H9 (cell line): ENCODE results near the gene TRIM7. TPM values are rescaled to one million over a fixed set of nuclear protein-coding genes. Genes with fewer than 3 reads are reported as not detected.

Source experiments
- DNase-seq: peaks from one replicate; pipeline ENCODE4 v3.0.0-alpha.2; 2017
- H2AFZ ChIP-seq: one replicate; pipeline ENCODE4 v1.6.1; 2013; ENCODE audit warnings: mild to moderate bottlenecking, low read length, control low read depth, moderate library complexity
- H2AK5ac ChIP-seq: 2 replicates; pipeline ENCODE4 v1.6.1; 2013; ENCODE audit warnings: low read length, control low read depth, mixed read lengths; ENCODE audit not compliant: insufficient read length
- H2BK120ac ChIP-seq: one replicate; pipeline ENCODE4 v1.6.1; 2013; ENCODE audit warnings: low read depth, mild to moderate bottlenecking, low read length, control low read depth, inconsistent platforms; ENCODE audit not compliant: poor library complexity, severe bottlenecking
- H2BK12ac ChIP-seq: 2 replicates; pipeline ENCODE4 v1.6.1; 2013; ENCODE audit warnings: low read length, control low read depth, mixed read lengths, low read depth; ENCODE audit not compliant: insufficient read length
- H2BK15ac ChIP-seq: 2 replicates; pipeline ENCODE4 v1.6.1; 2013; ENCODE audit warnings: low read depth, low read length, control low read depth
- H2BK20ac ChIP-seq: one replicate; pipeline ENCODE4 v1.6.1; 2013; ENCODE audit warnings: low read depth, mild to moderate bottlenecking, low read length, control low read depth, inconsistent platforms; ENCODE audit not compliant: poor library complexity, severe bottlenecking
- H2BK5ac ChIP-seq: 2 replicates; pipeline ENCODE4 v1.6.1; 2013; ENCODE audit warnings: low read length, control low read depth, mixed read lengths; ENCODE audit not compliant: insufficient read length
- H3K14ac ChIP-seq: 2 replicates; pipeline ENCODE4 v1.6.1; 2013; ENCODE audit warnings: low read length, control low read depth; ENCODE audit not compliant: insufficient read depth
- H3K18ac ChIP-seq: 2 replicates; pipeline ENCODE4 v1.6.1; 2013; ENCODE audit warnings: low read depth, mild to moderate bottlenecking, mixed read lengths, low read length, control low read depth; ENCODE audit not compliant: insufficient read length
- H3K23ac ChIP-seq: 2 replicates; pipeline ENCODE4 v1.6.1; 2013; ENCODE audit warnings: low read length, control low read depth, mixed read lengths, low read depth; ENCODE audit not compliant: insufficient read length
- H3K23me2 ChIP-seq: 2 replicates; pipeline ENCODE4 v1.6.1; 2013; ENCODE audit warnings: low read depth, mild to moderate bottlenecking, mixed read lengths, low read length, control low read depth; ENCODE audit not compliant: insufficient read length, poor library complexity, severe bottlenecking
- H3K27ac ChIP-seq: 2 replicates; pipeline ENCODE4 v1.5.1; 2013; ENCODE audit warnings: low read length, control low read depth, mixed read lengths, low read depth; ENCODE audit not compliant: insufficient read length
- H3K27me3 ChIP-seq: 2 replicates; pipeline ENCODE4 v1.6.1; 2013; ENCODE audit warnings: low read length, control low read depth, inconsistent platforms; ENCODE audit not compliant: insufficient read depth
- H3K4ac ChIP-seq: 2 replicates; pipeline ENCODE4 v1.6.1; 2013; ENCODE audit warnings: low read depth, mild to moderate bottlenecking, control low read depth, inconsistent platforms, low read length, moderate library complexity
- H3K4me1 ChIP-seq: 2 replicates; pipeline ENCODE4 v1.6.1; 2013; ENCODE audit warnings: low read length, control low read depth, inconsistent platforms; ENCODE audit not compliant: insufficient read depth
- H3K4me2 ChIP-seq: 2 replicates; pipeline ENCODE4 v1.6.1; 2013; ENCODE audit warnings: low read length, control low read depth, mixed read lengths; ENCODE audit not compliant: insufficient read length, insufficient read depth
- H3K56ac ChIP-seq: 2 replicates; pipeline ENCODE4 v1.6.1; 2013; ENCODE audit warnings: low read depth, mild to moderate bottlenecking, mixed read lengths, low read length, control low read depth; ENCODE audit not compliant: insufficient read length
- H3K79me1 ChIP-seq: 2 replicates; pipeline ENCODE4 v1.6.1; 2013; ENCODE audit warnings: low read depth, mild to moderate bottlenecking, moderate library complexity, low read length, control low read depth, inconsistent platforms; ENCODE audit not compliant: insufficient read depth, poor library complexity, severe bottlenecking
- H3K79me2 ChIP-seq: 2 replicates; pipeline ENCODE4 v1.6.1; 2013; ENCODE audit warnings: low read length, control low read depth, inconsistent platforms; ENCODE audit not compliant: insufficient read depth
- H3K9ac ChIP-seq: 2 replicates; pipeline ENCODE4 v1.6.1; 2013; ENCODE audit warnings: low read length, control low read depth, mixed read lengths; ENCODE audit not compliant: insufficient read length; ENCODE audit errors: extremely low read depth
- H3K9me3 ChIP-seq: one replicate; pipeline ENCODE4 v1.6.1; 2013; ENCODE audit warnings: low read depth, low read length, inconsistent platforms; ENCODE audit not compliant: control insufficient read depth
- H3T11ph ChIP-seq: one replicate; pipeline ENCODE4 v1.6.1; 2013; ENCODE audit warnings: mild to moderate bottlenecking, low read length, control low read depth, inconsistent platforms
- H4K20me1 ChIP-seq: one replicate; pipeline ENCODE4 v1.6.1; 2013; ENCODE audit not compliant: control insufficient read depth, insufficient read length, insufficient read depth
- H4K5ac ChIP-seq: 2 replicates; pipeline ENCODE4 v1.6.1; 2013; ENCODE audit warnings: low read depth, mild to moderate bottlenecking, mixed read lengths, low read length, control low read depth; ENCODE audit not compliant: insufficient read length
- H4K8ac ChIP-seq: replicated peaks from 2 replicates; pipeline ENCODE4 v1.6.1; 2013; ENCODE audit warnings: low read length, control low read depth, mixed read lengths, low read depth; ENCODE audit not compliant: insufficient read length
- H4K91ac ChIP-seq: 2 replicates; pipeline ENCODE4 v1.6.1; 2013; ENCODE audit warnings: low read depth, mild to moderate bottlenecking, moderate library complexity, mixed read lengths, low read length, control low read depth; ENCODE audit not compliant: insufficient read length
- H3K27ac Mint-ChIP-seq, 3 experiments: 2 replicates in 2 of 3; 3 replicates in 1 of 3; pipeline ENCODE4 v1.8.0; 2020 to 2021; ENCODE audit warnings: mixed read lengths in 3 of 3, mild to moderate bottlenecking in 1 of 3, moderate library complexity in 1 of 3
- H3K27me3 Mint-ChIP-seq: 2 replicates; pipeline ENCODE4 v1.8.0; 2021; ENCODE audit warnings: low read depth, mild to moderate bottlenecking, moderate library complexity, mixed read lengths
- H3K36me3 Mint-ChIP-seq, 3 experiments: 2 replicates in 2 of 3; 3 replicates in 1 of 3; pipeline ENCODE4 v1.8.0; 2020 to 2021; ENCODE audit warnings: low read depth in 3 of 3, mixed read lengths in 3 of 3; ENCODE audit not compliant: insufficient read depth in 1 of 3
- H3K4me1 Mint-ChIP-seq, 2 experiments: 2 replicates each; pipeline ENCODE4 v1.8.0; 2020; ENCODE audit warnings: mixed read lengths in 2 of 2
- H3K4me3 Mint-ChIP-seq, 2 experiments: 2 replicates in 1 of 2; 3 replicates in 1 of 2; pipeline ENCODE4 v1.8.0; 2020 to 2021; ENCODE audit warnings: mild to moderate bottlenecking in 2 of 2, mixed read lengths in 2 of 2, moderate library complexity in 1 of 2
- H3K9me3 Mint-ChIP-seq, 2 experiments: 2 replicates in 1 of 2; 3 replicates in 1 of 2; pipeline ENCODE4 v1.8.0; 2020; ENCODE audit warnings: mild to moderate bottlenecking in 2 of 2, mixed read lengths in 2 of 2, moderate library complexity in 1 of 2
- CTCF ChIP-seq: fragments of 200-600 bp; sonication (generic); conservative IDR thresholded peaks from 3 replicates; pipeline ENCODE4 v1.8.0; 2021; ENCODE audit warnings: antibody characterized with exemption, mild to moderate bottlenecking
- WGBS: extraction: QIAGEN DNeasy Blood & Tissue Kit; methylation state at CpG from one replicate; pipeline ENCODE4 v1.1.7; 2013; ENCODE audit warnings: missing lambda C conversion rate, low lambda C conversion rate, mixed read lengths; ENCODE audit not compliant: insufficient read length; ENCODE audit errors: extremely low coverage; 5-methylcytosine and 5-hydroxymethylcytosine counted together
- total RNA-seq: library from RNA; stranded (reverse); gene quantifications from 2 replicates; pipeline ENCODE4 v1.2.1, GENCODE V29; 2021

The TRIM7 gene
- total RNA-seq, 1 experiment from 2014 or later: not detected

GRCh38 chr5:181189363-181189961 is 15.5 kb downstream of the TRIM7 start:
- no peaks in the 10 kb centered on the region for H4K20me1 ChIP-seq
- Mint-ChIP-seq H3K36me3 (peaks cover 0 to 2% (median 0%) of the 10 kb centered on the region in 3 experiments; a peak in 2 of 7 replicates), H3K27ac (no peak overlapping the region), H3K4me1 (peaks cover 11 to 25% of the 10 kb centered on the region in 2 experiments), H3K9me3 (peaks cover 9% of the 10 kb centered on the region in 2 experiments; a peak in 4 of 5 replicates), H3K4me3 (peak overlapping the region; percentile 91 to 92), H3K27me3 (peaks cover 50% of the 10 kb centered on the region)
- H3K79me1 ChIP-seq: no peaks in the 10 kb centered on the region
- H3K56ac ChIP-seq: no peak overlapping the region
- WGBS: no CpG with 5 or more reads among the region's 41 CpGs
- TF ChIP-seq CTCF: no peak
- no peak overlapping the region for H3K4ac ChIP-seq
- H2BK20ac ChIP-seq: no peak overlapping the region
- H2BK5ac ChIP-seq: no peak overlapping the region
- no peak overlapping the region for H4K8ac ChIP-seq
- peak overlapping the region; percentile 75 for H3K4me2 ChIP-seq
- H2BK120ac ChIP-seq: no peak overlapping the region
- no peak overlapping the region for H3K18ac ChIP-seq
- H4K91ac ChIP-seq: no peak overlapping the region
- H2AK5ac ChIP-seq: no peak overlapping the region
- no peak overlapping the region for H3K9ac ChIP-seq
- no peak overlapping the region for H3K23ac ChIP-seq
- DNase-seq: no peak
- H4K5ac ChIP-seq: no peak overlapping the region
- H3K23me2 ChIP-seq: peaks cover 34% of the 10 kb centered on the region
- no peaks in the 10 kb centered on the region for H3K9me3 ChIP-seq
- H3K27ac ChIP-seq: no peak overlapping the region
- H3K79me2 ChIP-seq: no peaks in the 10 kb centered on the region
- no peaks in the 10 kb centered on the region for H3K4me1 ChIP-seq
- H3K14ac ChIP-seq: no peak overlapping the region
- H2AFZ ChIP-seq: no peak overlapping the region
- no peak overlapping the region for H2BK12ac ChIP-seq
- H2BK15ac ChIP-seq: no peak overlapping the region
- peaks cover 16% of the 10 kb centered on the region for H3K27me3 ChIP-seq
- H3T11ph ChIP-seq: no peak overlapping the region
